Lower lobe of right lung (tissue), 2 donors: Measurements from ENCODE around the gene FASTK. TPM values are rescaled to one million over a fixed set of nuclear protein-coding genes. Genes with fewer than 3 reads are reported as not detected.

ENCODE experiments used
- ATAC-seq, 2 donors: fragments of 200-7000 bp; cut with Tn5 transposase; one replicate each; pipeline ENCODE4 v1.9.1; 2020 to 2022; ENCODE audit warnings: mild to moderate bottlenecking in 2 of 2, moderate library complexity in 2 of 2
- DNase-seq: peaks from one replicate; pipeline ENCODE4 v3.0.0-alpha.2; 2020
- H3K27ac ChIP-seq: fragments of 200-600 bp; one replicate; pipeline ENCODE4 v1.8.0; 2022
- H3K27me3 ChIP-seq: fragments of 200-600 bp; one replicate; pipeline ENCODE4 v1.8.0; 2022; ENCODE audit warnings: low read depth
- H3K36me3 ChIP-seq: fragments of 200-600 bp; one replicate; pipeline ENCODE4 v1.8.0; 2022; ENCODE audit warnings: mild to moderate bottlenecking
- H3K4me1 ChIP-seq: fragments of 200-600 bp; one replicate; pipeline ENCODE4 v1.8.0; 2022
- H3K4me3 ChIP-seq: fragments of 200-600 bp; one replicate; pipeline ENCODE4 v1.8.0; 2022; ENCODE audit warnings: mild to moderate bottlenecking
- H3K9me3 ChIP-seq: fragments of 200-600 bp; one replicate; pipeline ENCODE4 v1.8.0; 2022
- CTCF ChIP-seq: fragments of 200-600 bp; IDR thresholded peaks from one replicate; pipeline ENCODE4 v1.8.0; 2022; ENCODE audit warnings: antibody characterized with exemption, mild to moderate bottlenecking
- intact Hi-C: fragments of 100-400 bp; cut with DNase I; formaldehyde crosslinking; loops from one replicate; pipeline ENCODE4 v1.11.0; 2022
- total RNA-seq: library from RNA; stranded (reverse); fragmentation: NEBNext Ultra II Directional; extraction: Animal tissue kit (Norgen Biotek cat#: 25700); gene quantifications from one replicate; pipeline ENCODE4 v1.2.1, GENCODE V29; 2021
- donor health status: DM: no; HTN: yes; CAD: no; lungs with severe emphysema.

Gene FASTK
- total RNA-seq, 1 donor from 2014 or later = 54.4 TPM

- H3K27ac ChIP-seq = peak overlapping the region; percentile 71
- H3K36me3 ChIP-seq = peaks cover 17% of the 10 kb centered on the region
- H3K27me3 ChIP-seq = no peaks in the 10 kb centered on the region
- no peaks in the 10 kb centered on the region for H3K9me3 ChIP-seq
- DNase-seq (peak; percentile 75), ATAC-seq (peak; percentile 62 to 71)
- peak overlapping the region; percentile 42 for H3K4me3 ChIP-seq
- TF ChIP-seq CTCF = no peak
- intact Hi-C loops = no loop called here
- peaks cover 50% of the 10 kb centered on the region for H3K4me1 ChIP-seq
Measured at GRCh38 chr7:151113344-151114150, 32.9 kb upstream of the FASTK start.

GRCh38 chr7:151110941-151111645 lies 30.5 kb upstream of the FASTK start:
- DNase-seq = peak; percentile 83
- peak; percentile 93 for TF ChIP-seq CTCF
- H3K4me1 ChIP-seq = peaks cover 50% of the 10 kb centered on the region
- no peak overlapping the region for H3K4me3 ChIP-seq
- H3K27me3 ChIP-seq = no peaks in the 10 kb centered on the region
- H3K27ac ChIP-seq = no peak overlapping the region
- peak; percentile 65 to 66 for ATAC-seq
- no peaks in the 10 kb centered on the region for H3K36me3 ChIP-seq
- intact Hi-C loops = no loop called here
- no peaks in the 10 kb centered on the region for H3K9me3 ChIP-seq

- Histone ChIP-seq H3K4me3 (no peak overlapping the region), H3K27me3 (no peaks in the 10 kb centered on the region), H3K27ac (no peak overlapping the region), H3K36me3 (no peaks in the 10 kb centered on the region), H3K9me3 (no peaks in the 10 kb centered on the region), H3K4me1 (peaks cover 44% of the 10 kb centered on the region)
- intact Hi-C loops = no loop called here
- no peak for DNase-seq
- TF ChIP-seq CTCF = no peak
- no peak for ATAC-seq
Measured at GRCh38 chr7:151110236-151110940, 29.8 kb upstream of the FASTK start.

- intact Hi-C loops = no loop called here
- Histone ChIP-seq H3K9me3 (no peaks in the 10 kb centered on the region), H3K4me1 (peaks cover 44% of the 10 kb centered on the region), H3K27ac (no peak overlapping the region), H3K36me3 (peaks cover 5% of the 10 kb centered on the region), H3K27me3 (no peaks in the 10 kb centered on the region), H3K4me3 (no peak overlapping the region)
- ATAC-seq (no peak), DNase-seq (peak; percentile 56)
- TF ChIP-seq CTCF = no peak
Measured at GRCh38 chr7:151109094-151110048, 28.8 kb upstream of the FASTK start.

GRCh38 chr7:151107882-151108281 lies 27.3 kb upstream of the FASTK start:
- no peak overlapping the region for H3K27ac ChIP-seq

More at GRCh38 chr7:151107882-151108281, 27.3 kb upstream of the FASTK start:
- intact Hi-C loops = no loop called here
- ATAC-seq = no peak
- DNase-seq = no peak
- H3K27me3 ChIP-seq = no peaks in the 10 kb centered on the region
- peaks cover 29% of the 10 kb centered on the region for H3K4me1 ChIP-seq
- H3K4me3 ChIP-seq = no peak overlapping the region
- TF ChIP-seq CTCF = no peak
- no peaks in the 10 kb centered on the region for H3K9me3 ChIP-seq
- peaks cover 7% of the 10 kb centered on the region for H3K36me3 ChIP-seq
